ENCODE measurements around the gene SUGP2. TPM values are rescaled to one million over a fixed set of nuclear protein-coding genes. Genes with fewer than 3 reads are reported as not detected.

The SUGP2 gene
- total and polyA plus RNA-seq, 9 of the 15 experiments (the other 6 are each of a cell fraction or from before 2014, with no cell fraction given): 13.1 to 101 (median 63.1) TPM

DNA sequence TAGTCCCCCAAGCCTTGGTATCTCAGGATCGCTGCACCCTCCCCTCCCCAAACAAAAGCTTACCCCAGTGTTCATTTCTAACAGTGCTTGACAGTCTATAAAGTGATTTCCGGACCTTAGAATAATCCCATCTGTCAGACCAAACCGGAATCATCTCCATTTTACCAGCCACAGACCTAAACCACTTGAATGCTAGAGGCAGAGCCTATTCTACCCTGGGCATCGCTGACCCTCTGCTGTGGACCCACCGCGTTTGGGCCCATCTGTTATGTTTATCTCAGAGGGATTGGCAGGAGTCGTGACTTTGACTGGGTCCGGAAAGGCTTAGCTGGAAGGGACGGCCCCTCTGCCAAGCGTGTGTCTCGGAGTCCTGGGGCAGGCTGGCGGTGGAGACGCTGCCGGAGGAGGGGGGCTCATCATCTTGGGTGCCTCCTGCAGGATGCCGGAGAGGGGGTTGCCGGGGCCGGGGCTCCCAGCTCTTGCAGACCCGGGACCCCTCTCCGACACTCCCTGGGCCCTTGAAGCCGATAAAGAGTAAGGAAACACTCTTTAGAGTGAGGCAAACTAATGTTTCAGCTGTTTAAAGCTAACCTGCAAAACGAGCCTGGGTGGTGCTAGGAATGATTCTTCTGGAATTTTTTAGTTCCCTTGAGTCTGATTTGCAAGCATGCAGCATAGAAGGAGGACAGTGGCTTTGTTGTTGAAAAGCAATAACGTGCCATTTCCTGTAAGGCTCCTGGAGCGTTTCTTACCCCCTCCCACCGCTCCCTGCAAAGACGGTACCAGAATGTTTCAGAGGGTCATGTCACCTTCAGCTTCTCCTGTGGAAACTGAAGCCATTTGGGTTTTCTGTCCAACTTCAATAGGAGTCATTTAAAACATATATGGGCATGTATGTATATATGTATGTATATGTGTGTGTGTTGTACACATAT, 31.8 kb upstream of the SUGP2 start:
- in situ Hi-C loops (cut with MboI): no loop called here
- Histone ChIP-seq H2AFZ (ENCODE audit: low read depth, low read length) (0 out of 2 replicates have a peak overlapping the region, but pooled peaks have one; percentile 14), H3K9me1 (ENCODE audit: control insufficient read depth, insufficient read depth, low read length) (no peaks in the 10 kb centered on the region), H3K79me2 (ENCODE audit: control insufficient read depth, insufficient read depth, low read length) (peaks cover 63% of the 10 kb centered on the region), H4K20me1 (replicated peaks; ENCODE audit: control insufficient read depth, insufficient read depth, low read length) (no peaks in the 10 kb centered on the region), H3K27ac (ENCODE audit: extremely low read depth, low read depth, low read length) (peak overlapping the region; percentile 59), H3K4me3 (peak overlapping the region; percentile 74), H3K9ac (ENCODE audit: insufficient read depth in 1 of 2, low read depth in 2 of 2, low read length in 2 of 2) (peak overlapping the region; percentile 66 to 94), H3K27me3 (ENCODE audit: control insufficient read depth in 2 of 2, insufficient read depth in 2 of 2, low read length in 2 of 2) (no peaks in the 10 kb centered on the region; a peak in 1 of 5 replicates), H3K4me2 (ENCODE audit: insufficient read depth, low read length) (peak overlapping the region; percentile 98), H3K9me3 (replicated peaks; ENCODE audit: control insufficient read depth, insufficient read depth, low read depth, low read length) (no peaks in the 10 kb centered on the region), H3K4me1 (replicated peaks in 1 of 2; ENCODE audit: control insufficient read depth in 2 of 2, insufficient read depth in 2 of 2, low read length in 2 of 2) (peaks cover 45 to 57% of the 10 kb centered on the region in 2 experiments), H3K36me3 (ENCODE audit: control insufficient read depth, insufficient read depth, low read length) (peaks cover 12% of the 10 kb centered on the region; the same call in 2 of the 3 replicates)
- POLR2A ChIA-PET: interaction anchor here (0.6 to 1.5 kb wide), 3 partner anchors 17 to 113 kb away, joined by 3 to 6 read pairs (median 4); no protein-coding TSS in a partner anchor
- DNase-seq (ENCODE audit: extremely low read depth in 1 of 4, low spot score in 3 of 4) (peak in 3 of 4 experiments; percentile 29 to 54 (median 32)), FAIRE-seq (no peak), ATAC-seq (no peak)
- CTCF ChIA-PET (ENCODE audit: low intra/inter-chr PET ratio): no interaction called here
- intact Hi-C loops (cut with micrococcal nuclease): no loop called here
- BruUV-seq (replicated peaks): TSS peak; percentile 33
- 3% methylated on average over 20 of the region's 25 CpGs for WGBS (ENCODE audit: insufficient coverage, low coverage, missing lambda C conversion rate)
- TF ChIP-seq SP1 (CRISPR knock-in tag; IDR thresholded peaks at IDR 0.05) (0 out of 2 replicates have a peak, but pooled peaks have one; percentile 9), GTF2E2 (tag; IDR thresholded peaks at IDR 0.05) (no peak), RAD21 (CRISPR knock-in tag; conservative IDR thresholded peaks at IDR 0.05 in 1 of 2, IDR thresholded peaks at IDR 0.05 in 1 of 2) (no peak), HNRNPK (IDR thresholded peaks at IDR 0.05; ENCODE audit: low read depth, low read length, poor library complexity, severe bottlenecking) (no peak), NR0B1 (IDR thresholded peaks at IDR 0.05; ENCODE audit: partially characterized antibody) (no peak), ZNF12 (CRISPR knock-in tag; IDR thresholded peaks at IDR 0.05) (0 out of 2 replicates have a peak, but pooled peaks have one; percentile 16), HCFC1 (IDR thresholded peaks at IDR 0.05; ENCODE audit: low read depth, low read length) (no peak), ZNF384 (IDR thresholded peaks at IDR 0.05; ENCODE audit: low read depth, low read length) (no peak)
- TF ChIP-seq, protein P1, sequence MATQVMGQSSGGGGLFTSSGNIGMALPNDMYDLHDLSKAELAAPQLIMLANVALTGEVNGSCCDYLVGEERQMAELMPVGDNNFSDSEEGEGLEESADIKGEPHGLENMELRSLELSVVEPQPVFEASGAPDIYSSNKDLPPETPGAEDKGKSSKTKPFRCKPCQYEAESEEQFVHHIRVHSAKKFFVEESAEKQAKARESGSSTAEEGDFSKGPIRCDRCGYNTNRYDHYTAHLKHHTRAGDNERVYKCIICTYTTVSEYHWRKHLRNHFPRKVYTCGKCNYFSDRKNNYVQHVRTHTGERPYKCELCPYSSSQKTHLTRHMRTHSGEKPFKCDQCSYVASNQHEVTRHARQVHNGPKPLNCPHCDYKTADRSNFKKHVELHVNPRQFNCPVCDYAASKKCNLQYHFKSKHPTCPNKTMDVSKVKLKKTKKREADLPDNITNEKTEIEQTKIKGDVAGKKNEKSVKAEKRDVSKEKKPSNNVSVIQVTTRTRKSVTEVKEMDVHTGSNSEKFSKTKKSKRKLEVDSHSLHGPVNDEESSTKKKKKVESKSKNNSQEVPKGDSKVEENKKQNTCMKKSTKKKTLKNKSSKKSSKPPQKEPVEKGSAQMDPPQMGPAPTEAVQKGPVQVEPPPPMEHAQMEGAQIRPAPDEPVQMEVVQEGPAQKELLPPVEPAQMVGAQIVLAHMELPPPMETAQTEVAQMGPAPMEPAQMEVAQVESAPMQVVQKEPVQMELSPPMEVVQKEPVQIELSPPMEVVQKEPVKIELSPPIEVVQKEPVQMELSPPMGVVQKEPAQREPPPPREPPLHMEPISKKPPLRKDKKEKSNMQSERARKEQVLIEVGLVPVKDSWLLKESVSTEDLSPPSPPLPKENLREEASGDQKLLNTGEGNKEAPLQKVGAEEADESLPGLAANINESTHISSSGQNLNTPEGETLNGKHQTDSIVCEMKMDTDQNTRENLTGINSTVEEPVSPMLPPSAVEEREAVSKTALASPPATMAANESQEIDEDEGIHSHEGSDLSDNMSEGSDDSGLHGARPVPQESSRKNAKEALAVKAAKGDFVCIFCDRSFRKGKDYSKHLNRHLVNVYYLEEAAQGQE (IDR thresholded peaks at IDR 0.05; ENCODE audit: borderline replicate concordance): peak; percentile 53; the same call in 1 of the 2 replicates
- TF ChIP-seq, protein P1 (CRISPR knock-in tag; IDR thresholded peaks at IDR 0.05; ENCODE audit: low read depth): no peak

All from K562 (cell line).